Measurements from ENCODE around the gene DAPK1.
"Not testable (repeated sequence)": the region's sequence is repeated elsewhere in the genome, so short reads cannot be mapped to it uniquely, and the experiment has no call there.

Gene DAPK1

DNA sequence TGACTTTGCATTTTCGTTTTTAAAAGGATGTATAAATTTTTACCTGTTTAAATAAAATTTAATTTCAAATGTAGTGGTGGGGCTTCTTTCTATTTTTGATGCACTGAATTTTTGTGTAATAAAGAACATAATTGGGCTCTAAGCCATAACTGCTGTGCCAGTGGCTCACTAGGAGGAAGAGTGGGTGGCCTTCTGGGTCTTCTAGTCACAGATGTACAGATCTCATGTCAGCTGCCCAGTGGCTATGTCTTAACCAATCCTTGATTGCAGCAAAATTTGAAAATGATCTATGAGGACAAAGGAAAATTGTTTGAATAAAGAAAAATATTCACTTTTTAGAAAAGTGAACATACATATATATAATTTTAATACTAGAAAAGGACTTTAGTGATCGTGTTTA is 233.7 kb downstream of the DAPK1 start:
- no peak for DNase-seq (ENCODE audit: low read depth in 2 of 2, low spot score in 1 of 2)

DNA sequence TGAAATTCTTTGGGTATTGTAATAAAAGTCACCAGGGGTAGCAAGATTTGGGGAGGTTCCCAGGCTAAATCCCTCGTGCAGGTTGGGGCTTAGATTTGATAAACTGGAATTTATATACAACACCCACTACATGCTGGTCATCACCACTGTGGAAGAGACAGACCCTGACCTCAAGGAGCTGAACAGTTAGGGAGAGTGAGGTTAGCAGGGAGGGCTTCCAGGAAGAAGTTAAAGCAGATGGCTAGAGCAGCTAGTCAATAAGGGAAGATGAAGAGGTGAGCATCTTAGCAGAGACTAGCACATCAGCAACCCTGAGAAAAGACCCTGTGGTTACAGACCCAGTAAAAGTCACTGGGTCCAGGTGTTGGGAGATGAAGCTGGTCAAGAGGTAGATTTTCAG is 234.7 kb downstream of the DAPK1 start:
- no peak for DNase-seq (ENCODE audit: low read depth in 2 of 2, low spot score in 1 of 2)

GRCh38 chr9:87732756-87733155 is 235.1 kb downstream of the DAPK1 start:
- no peak for DNase-seq (ENCODE audit: low read depth in 2 of 2, low spot score in 1 of 2)

GRCh38 chr9:87733273-87734052 is 235.8 kb downstream of the DAPK1 start:
- DNase-seq (ENCODE audit: low read depth in 2 of 2, low spot score in 1 of 2): no peak

DNA sequence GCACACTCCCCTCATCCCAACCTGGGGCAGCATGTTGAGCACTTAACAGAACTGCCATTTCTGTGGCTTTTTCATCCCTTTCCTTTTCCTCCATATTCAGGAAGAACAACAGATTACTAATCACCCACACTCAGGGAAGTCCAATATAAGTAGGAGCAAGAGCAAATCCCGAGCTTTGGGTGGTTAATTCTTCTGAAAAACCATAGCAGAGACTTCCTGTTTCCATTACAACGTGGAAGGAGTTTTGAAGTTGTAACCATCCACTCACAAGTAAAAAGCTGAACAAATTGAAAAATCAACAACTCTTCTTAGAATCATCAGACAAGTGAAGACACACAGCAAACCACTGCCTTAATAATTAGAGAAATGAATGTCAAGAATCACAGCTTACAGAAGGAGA is 236.4 kb downstream of the DAPK1 start:
- DNase-seq (ENCODE audit: low read depth in 2 of 2, low spot score in 1 of 2): no peak

- DNase-seq (ENCODE audit: low read depth in 2 of 2, low spot score in 1 of 2): no peak
Observed at GRCh38 chr9:87739546-87739945, 241.9 kb downstream of the DAPK1 start.

DNA sequence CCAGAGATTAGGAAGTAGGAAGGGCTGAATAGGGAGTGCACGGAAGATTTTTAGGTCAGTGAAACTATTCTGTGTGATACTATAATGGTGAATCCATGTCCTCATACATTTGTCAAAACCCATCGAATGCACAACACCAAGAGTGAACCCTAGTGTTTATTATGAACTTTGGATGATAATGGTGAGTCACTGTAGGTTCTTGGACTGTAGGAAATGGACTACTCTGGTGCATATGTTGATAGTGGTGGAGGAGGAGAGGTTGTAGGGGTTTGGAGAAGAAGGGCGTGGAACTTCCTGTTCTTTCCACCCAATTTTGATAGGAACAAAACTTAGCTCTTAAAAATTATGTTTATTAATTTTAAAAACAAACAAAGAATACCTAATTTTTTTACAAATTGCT is 242.5 kb downstream of the DAPK1 start:
- DNase-seq (ENCODE audit: low read depth in 2 of 2, low spot score in 1 of 2): no peak

DNA sequence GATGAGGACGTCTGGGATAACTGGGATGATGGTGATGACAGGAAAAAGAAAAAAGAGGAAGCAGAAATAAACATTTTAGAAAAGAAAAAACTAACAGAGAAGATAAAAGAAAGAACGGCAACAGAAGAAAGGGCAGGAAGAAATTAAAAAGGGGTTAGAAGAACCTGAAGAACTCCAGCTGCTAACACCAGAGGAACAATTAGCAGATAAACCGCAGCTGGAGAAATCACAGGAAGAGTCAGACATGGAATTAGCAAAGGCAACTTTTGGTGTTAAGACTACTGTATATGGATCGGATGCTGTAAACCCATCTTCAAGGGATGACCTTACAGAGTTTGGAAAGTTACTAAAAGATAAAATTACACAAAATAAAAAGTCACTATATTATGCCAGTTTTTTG is 243.7 kb downstream of the DAPK1 start:
- DNase-seq (ENCODE audit: low read depth in 2 of 2, low spot score in 1 of 2): no peak

DNA sequence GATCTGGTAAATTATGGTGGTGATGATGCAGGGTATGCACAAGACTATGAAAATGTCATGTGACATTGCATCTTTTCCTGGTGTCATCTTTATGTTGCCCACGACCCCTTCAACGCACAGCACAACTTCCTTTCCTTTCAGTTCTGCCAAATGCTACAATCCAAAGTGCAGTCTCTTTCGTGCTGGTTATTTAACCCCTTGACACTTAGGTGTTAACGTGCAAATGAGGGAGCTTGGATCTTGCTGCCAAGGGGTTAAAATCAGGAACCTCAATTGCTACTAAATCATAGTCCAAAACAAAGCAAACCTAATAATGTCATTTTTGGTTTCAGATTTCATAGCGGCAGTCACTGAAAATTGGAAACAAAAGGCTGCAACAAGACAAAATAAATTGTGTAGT is 244.2 kb downstream of the DAPK1 start:
- no peak for DNase-seq (ENCODE audit: low read depth in 2 of 2, low spot score in 1 of 2)

DNA sequence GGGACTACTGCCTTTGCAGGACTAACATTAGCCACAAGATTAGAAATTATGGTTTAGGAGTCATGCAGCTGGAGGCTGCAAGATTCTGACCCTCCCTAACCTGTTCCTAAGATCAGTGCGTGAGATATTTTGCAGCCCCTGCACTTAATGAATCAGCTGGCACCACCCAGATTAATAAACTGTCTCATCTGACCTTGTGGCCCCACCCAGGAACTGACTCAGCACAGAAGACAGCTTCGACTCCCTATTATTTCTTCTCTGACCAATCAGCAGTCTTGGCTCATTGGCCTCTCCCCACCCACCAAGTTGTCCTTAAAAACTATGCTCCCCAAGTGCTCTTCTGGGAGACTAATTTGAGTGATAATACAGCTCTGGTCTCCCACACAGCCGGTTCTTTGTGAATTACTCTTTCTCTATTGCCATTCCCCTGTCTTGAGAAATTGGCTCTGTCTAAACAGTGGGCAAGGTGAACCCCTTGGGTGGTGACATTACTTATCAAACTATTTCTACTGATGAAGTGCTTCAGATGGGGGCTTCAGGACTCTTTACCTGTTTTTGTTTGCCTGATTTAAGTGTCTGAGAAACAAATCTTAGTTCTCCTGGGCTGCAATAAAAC is 245.3 kb downstream of the DAPK1 start:
- DNase-seq (ENCODE audit: low read depth in 2 of 2, low spot score in 1 of 2): no peak

DNA sequence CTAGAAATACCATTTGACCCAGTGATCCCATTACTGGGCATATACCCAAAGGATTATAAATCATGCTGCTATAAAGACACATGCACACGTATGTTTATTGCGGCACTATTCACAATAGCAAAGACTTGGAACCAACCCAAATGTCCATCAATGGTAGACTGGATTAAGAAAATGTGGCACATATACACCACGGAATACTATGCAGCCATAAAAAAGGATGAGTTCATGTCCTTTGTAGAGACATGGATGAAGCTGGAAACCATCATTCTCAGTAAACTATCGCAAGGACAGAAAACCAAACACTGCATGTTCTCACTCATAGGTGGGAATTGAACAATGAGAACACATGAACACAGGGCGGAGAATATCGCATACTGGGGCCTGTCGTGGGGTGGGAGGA is 246.6 kb downstream of the DAPK1 start:
- DNase-seq (ENCODE audit: low read depth in 2 of 2, low spot score in 1 of 2): not testable (repeated sequence)

DNA sequence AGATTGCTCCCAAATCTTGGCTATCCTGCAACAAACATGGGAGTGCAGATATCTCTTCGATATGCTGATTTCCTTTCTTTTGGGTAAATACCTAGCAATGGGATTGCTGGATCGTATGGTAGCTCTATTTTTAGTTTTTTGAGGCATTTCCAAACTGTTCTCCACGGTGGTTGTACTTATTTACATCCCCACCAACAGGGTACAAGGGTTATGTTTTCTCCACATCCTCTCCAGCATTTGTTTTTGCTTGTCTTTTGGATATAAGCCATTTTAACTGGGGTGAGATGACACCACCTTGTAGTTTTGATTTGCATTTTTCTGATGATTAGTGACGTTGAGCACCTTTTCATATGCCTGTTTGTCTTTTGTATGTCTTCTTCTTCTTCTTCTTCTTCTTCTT is 248.5 kb downstream of the DAPK1 start:
- DNase-seq (ENCODE audit: low read depth in 2 of 2, low spot score in 1 of 2): no peak

GRCh38 chr9:87748881-87749280 is 251.2 kb downstream of the DAPK1 start:
- no peak for DNase-seq (ENCODE audit: low read depth in 2 of 2, low spot score in 1 of 2)

DNA sequence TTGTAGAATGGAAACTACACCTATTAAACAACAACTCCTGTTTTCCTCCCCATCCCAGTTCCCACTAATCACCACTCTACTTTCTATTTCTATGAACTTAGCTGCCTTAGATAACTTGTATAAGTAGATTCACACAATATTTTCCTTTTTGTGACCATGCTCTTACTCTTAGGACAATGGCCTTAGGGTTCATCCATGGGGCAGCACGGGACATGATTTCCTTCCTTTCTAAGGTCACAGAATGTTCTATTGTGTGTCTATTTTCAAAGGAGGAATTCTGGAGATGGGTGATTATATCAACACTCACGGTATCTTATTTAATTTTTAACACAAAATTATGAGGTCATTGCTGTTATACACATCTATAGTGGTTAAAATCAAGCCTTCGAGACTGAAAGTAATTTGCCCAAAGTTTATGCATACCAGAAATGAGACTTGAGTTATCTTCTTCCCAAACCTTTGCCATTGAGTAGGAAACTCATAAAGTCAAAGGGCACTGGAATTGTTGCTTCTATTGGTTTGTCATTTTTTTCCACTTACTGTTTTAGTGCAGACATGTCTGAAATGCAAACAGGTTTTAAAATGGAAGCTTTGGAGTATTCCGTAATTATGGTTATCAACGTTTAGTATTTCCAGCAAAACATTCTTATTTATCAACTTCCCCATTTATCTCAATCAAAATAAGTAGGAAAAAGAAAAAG is 251.8 kb downstream of the DAPK1 start:
- no peak for DNase-seq (ENCODE audit: low read depth in 2 of 2, low spot score in 1 of 2)

- DNase-seq (ENCODE audit: low read depth in 2 of 2, low spot score in 1 of 2): no peak
Observed at GRCh38 chr9:87750726-87751125, 253.1 kb downstream of the DAPK1 start.

GRCh38 chr9:87751423-87751822 is 253.8 kb downstream of the DAPK1 start:
- no peak for DNase-seq (ENCODE audit: low read depth in 2 of 2, low spot score in 1 of 2)

DNA sequence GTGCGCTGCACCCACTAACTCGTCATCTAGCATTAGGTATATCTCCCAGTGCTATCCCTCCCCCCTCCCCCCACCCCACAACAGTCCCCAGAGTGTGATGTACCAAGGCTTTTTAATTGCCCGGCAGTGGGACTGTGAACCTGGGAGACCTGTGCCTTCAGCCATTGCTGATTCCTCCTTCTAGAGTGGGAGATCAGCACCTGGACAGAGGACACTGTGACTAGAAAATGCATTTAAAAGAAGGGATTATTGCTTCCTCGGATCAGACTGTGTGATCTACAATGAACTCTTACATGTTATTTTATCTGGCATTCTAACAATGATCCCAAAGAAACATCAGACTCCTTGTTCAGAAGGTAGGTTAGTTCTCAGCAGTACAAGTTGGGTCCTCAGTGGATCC is 254.2 kb downstream of the DAPK1 start:
- DNase-seq (ENCODE audit: low read depth in 2 of 2, low spot score in 1 of 2): no peak

DNA sequence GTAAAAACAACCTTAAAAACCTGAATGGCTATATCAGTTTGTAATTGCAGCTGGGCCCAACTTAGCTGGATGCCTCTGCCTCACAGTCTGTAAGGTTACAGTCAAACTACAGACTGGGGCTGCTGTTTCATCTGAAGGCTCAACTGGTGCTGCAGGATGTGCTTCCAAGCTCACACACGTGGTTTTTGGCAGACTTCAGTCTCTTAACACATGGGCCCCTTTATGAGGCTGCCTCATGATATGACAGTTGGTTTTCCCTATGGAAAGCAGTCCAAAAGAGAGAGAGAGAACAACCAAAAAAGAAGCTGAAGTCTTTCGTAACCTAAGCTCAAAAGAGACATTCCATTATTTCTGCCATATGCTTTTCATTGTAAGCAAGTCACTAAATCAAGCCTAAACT is 255.6 kb downstream of the DAPK1 start:
- DNase-seq (ENCODE audit: low read depth in 2 of 2, low spot score in 1 of 2): no peak

All from stimulated activated CD8-positive, alpha-beta memory T cell treated with anti-CD3 and anti-CD28 coated beads, Interleukin-4, amount 100 ng/mL, for 1 hour (primary cell).